Activated CD8-positive, alpha-beta T cell treated with anti-CD3 and anti-CD28 coated beads for 36 hours (primary cell): ENCODE results near the gene KMO. TPM values are rescaled to one million over a fixed set of nuclear protein-coding genes. Genes with fewer than 3 reads are reported as not detected.
A peak's percentile ranks its signal among the peaks of the same experiment; 100 is the strongest.

ENCODE experiments used
- ATAC-seq: fragments of 200-7000 bp; cut with Tn5 transposase; one replicate; pipeline ENCODE4 v1.10.0; 2021; ENCODE audit warnings: mild to moderate bottlenecking, moderate library complexity
- CTCF ChIA-PET: fragments of 350-600 bp; sonication (Branson Sonifier 250); formaldehyde crosslinking; loops from one replicate; lab custom pipeline; 2021; ENCODE audit warnings: antibody characterized with exemption; lab: Charles Lee
- POLR2A ChIA-PET: fragments of 350-600 bp; sonication (Branson Sonifier 250); formaldehyde crosslinking; loops from one replicate; lab custom pipeline; 2021; ENCODE audit warnings: antibody characterized with exemption; lab: Charles Lee
- DNase-seq: peaks from one replicate; pipeline ENCODE4 v3.0.0-alpha.2; 2020
- H3K27ac Mint-ChIP-seq: one replicate; pipeline ENCODE4 v1.8.0; 2021; ENCODE audit warnings: mild to moderate bottlenecking, mixed read lengths
- H3K27me3 Mint-ChIP-seq: one replicate; pipeline ENCODE4 v1.8.0; 2021; ENCODE audit warnings: mixed read lengths
- H3K36me3 Mint-ChIP-seq: one replicate; pipeline ENCODE4 v1.8.0; 2021; ENCODE audit warnings: low read depth, mixed read lengths
- H3K4me1 Mint-ChIP-seq: one replicate; pipeline ENCODE4 v1.8.0; 2021; ENCODE audit warnings: low read depth, mixed read lengths
- H3K4me3 Mint-ChIP-seq: one replicate; pipeline ENCODE4 v1.8.0; 2021; ENCODE audit warnings: mild to moderate bottlenecking, moderate library complexity, mixed read lengths
- H3K9me3 Mint-ChIP-seq: one replicate; pipeline ENCODE4 v1.8.0; 2021; ENCODE audit warnings: mixed read lengths
- CTCF ChIP-seq: fragments of 200-600 bp; IDR thresholded peaks from one replicate; pipeline ENCODE4 v1.8.0; 2022; ENCODE audit warnings: antibody characterized with exemption, mild to moderate bottlenecking
- intact Hi-C: fragments of 100-400 bp; cut with micrococcal nuclease; formaldehyde crosslinking; loops from one replicate; pipeline ENCODE4 v1.10.0; 2022
- total RNA-seq, 2 experiments: library from RNA; stranded (reverse); gene quantifications; one replicate each; pipeline ENCODE4 v1.2.3, GENCODE V29; 2021

The KMO gene
- total RNA-seq, 2 experiments from 2014 or later, result 0.18 TPM; not detected in 1

DNA sequence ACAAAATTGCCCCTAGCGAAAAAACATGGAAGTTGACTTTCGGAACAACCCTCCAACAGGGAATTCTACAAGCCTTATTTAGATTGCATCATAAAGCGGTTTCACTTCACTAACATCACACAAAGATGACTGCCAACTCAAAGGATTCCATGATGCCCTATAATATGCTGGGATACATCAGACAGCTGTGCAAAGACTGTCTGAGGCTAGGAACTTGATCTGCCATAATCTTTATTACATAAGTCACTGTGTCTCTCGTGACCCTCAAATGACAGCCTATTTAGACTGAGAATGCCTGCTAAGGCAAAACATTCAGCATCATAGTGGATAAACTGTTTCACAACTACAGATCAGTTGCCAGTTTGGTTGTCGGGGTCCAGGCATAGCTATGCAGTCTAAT lies 36.4 kb upstream of the KMO start:
- no peaks in the 10 kb centered on the region for H3K9me3 Mint-ChIP-seq
- no peak overlapping the region for H3K27ac Mint-ChIP-seq
- no peaks in the 10 kb centered on the region for H3K4me1 Mint-ChIP-seq
- no peak overlapping the region for H3K4me3 Mint-ChIP-seq
- ATAC-seq (no peak), DNase-seq (no peak)
- TF ChIP-seq CTCF, result no peak
- intact Hi-C loops, result no loop called here
- ChIA-PET POLR2A (interaction anchor here (0.6 kb wide), 1 partner anchor 179 kb away, joined by 3 read pairs; no protein-coding TSS in a partner anchor), CTCF (no interaction called here)
- peaks cover 42% of the 10 kb centered on the region for H3K36me3 Mint-ChIP-seq
- H3K27me3 Mint-ChIP-seq, result no peaks in the 10 kb centered on the region

- H3K27ac Mint-ChIP-seq, result no peak overlapping the region
- peak; percentile 9 for DNase-seq
- H3K4me3 Mint-ChIP-seq, result no peak overlapping the region
- no peak for ATAC-seq
- H3K9me3 Mint-ChIP-seq, result no peaks in the 10 kb centered on the region
- CTCF ChIA-PET, result interaction anchor here (1.6 kb wide), 1 partner anchor 9 kb away, joined by 6 read pairs; no protein-coding TSS in a partner anchor
- intact Hi-C loops, result no loop called here
- no peaks in the 10 kb centered on the region for H3K27me3 Mint-ChIP-seq
- TF ChIP-seq CTCF, result peak; percentile 31
- POLR2A ChIA-PET, result interaction anchor here (0.6 kb wide), 1 partner anchor 308 kb away, joined by 3 read pairs; no protein-coding TSS in a partner anchor
- peaks cover 54% of the 10 kb centered on the region for H3K36me3 Mint-ChIP-seq
- peaks cover 10% of the 10 kb centered on the region for H3K4me1 Mint-ChIP-seq
Measured at GRCh38 chr1:241499910-241500309, 32.3 kb upstream of the KMO start.

GRCh38 chr1:241503444-241503843 lies 28.7 kb upstream of the KMO start:
- peak; percentile 55 for ATAC-seq
- H3K4me3 Mint-ChIP-seq, result no peak overlapping the region
- ChIA-PET CTCF (interaction anchor here (1.3 to 1.4 kb wide), 2 partner anchors 12 to 108 kb away, joined by 3 read pairs; no protein-coding TSS in a partner anchor), POLR2A (no interaction called here)
- intact Hi-C loops, result no loop called here
- H3K27me3 Mint-ChIP-seq, result no peaks in the 10 kb centered on the region
- H3K9me3 Mint-ChIP-seq, result no peaks in the 10 kb centered on the region
- H3K4me1 Mint-ChIP-seq, result peaks cover 10% of the 10 kb centered on the region
- peak; percentile 30 for DNase-seq
- H3K36me3 Mint-ChIP-seq, result peaks cover 47% of the 10 kb centered on the region
- no peak overlapping the region for H3K27ac Mint-ChIP-seq
- TF ChIP-seq CTCF, result no peak

- no peak for ATAC-seq
- ChIA-PET CTCF (interaction anchor here (1.8 to 2.4 kb wide), 2 partner anchors 8 to 11 kb away, joined by 6 to 9 read pairs; no protein-coding TSS in a partner anchor), POLR2A (no interaction called here)
- H3K4me3 Mint-ChIP-seq, result no peak overlapping the region
- no peaks in the 10 kb centered on the region for H3K27me3 Mint-ChIP-seq
- H3K9me3 Mint-ChIP-seq, result no peaks in the 10 kb centered on the region
- H3K4me1 Mint-ChIP-seq, result peaks cover 8% of the 10 kb centered on the region
- no peak for TF ChIP-seq CTCF
- DNase-seq, result no peak
- no peak overlapping the region for H3K27ac Mint-ChIP-seq
- H3K36me3 Mint-ChIP-seq, result peaks cover 50% of the 10 kb centered on the region
- intact Hi-C loops, result no loop called here
Measured at GRCh38 chr1:241507189-241507863, 24.9 kb upstream of the KMO start.

- DNase-seq (no peak), ATAC-seq (no peak)
- Mint-ChIP-seq H3K36me3 (peaks cover 41% of the 10 kb centered on the region), H3K9me3 (no peaks in the 10 kb centered on the region), H3K27ac (no peak overlapping the region), H3K27me3 (no peaks in the 10 kb centered on the region), H3K4me1 (peaks cover 25% of the 10 kb centered on the region), H3K4me3 (no peak overlapping the region)
- intact Hi-C loops, result no loop called here
- CTCF ChIA-PET, result no interaction called here
- no peak for TF ChIP-seq CTCF
- POLR2A ChIA-PET, result no interaction called here
Measured at GRCh38 chr1:241513378-241513777, 18.8 kb upstream of the KMO start.
